Measurements from ENCODE around the gene CEP112. TPM values are rescaled to one million over a fixed set of nuclear protein-coding genes. Genes with fewer than 3 reads are reported as not detected.

CEP112 gene
- total and polyA plus RNA-seq, 2 donors (not counting 3 experiments of a cell fraction or from before 2014, with no cell fraction given) = 1.5 to 25.3 TPM

DNA sequence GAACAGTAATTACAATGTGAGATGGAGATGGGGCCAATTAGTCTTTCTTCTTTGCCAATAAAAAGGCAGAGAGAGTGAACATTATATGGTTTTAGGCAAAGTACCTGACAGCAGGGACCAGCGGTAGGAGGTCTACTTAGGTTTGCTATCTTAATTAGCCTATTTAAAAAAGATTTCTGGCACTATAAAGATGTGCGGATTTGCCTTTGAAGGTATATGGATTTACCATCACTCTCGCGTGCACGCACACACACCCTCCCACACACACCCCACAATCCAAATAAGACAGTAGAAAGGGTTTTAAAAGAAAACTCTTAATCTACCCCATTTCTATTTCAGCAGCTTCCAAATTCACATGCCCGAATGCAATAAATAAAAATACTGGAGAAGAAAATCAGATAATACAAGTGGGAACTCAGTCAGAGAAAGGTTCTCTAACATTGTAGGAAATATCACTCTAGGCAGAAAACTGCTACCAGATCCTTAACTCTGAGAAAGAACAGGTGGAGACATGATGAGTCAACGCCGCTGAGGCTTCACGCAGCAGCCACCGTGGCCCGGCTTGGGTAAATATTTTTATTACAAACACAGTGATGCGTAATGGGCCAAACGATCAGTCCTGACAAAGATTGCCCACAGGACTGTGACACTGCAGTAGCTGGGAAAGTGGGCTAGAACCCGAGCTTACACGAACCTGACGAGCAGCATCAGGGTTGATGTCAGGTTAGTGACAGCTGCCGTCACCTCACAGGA lies 563.9 kb downstream of the CEP112 start:
- FAIRE-seq (no peak), DNase-seq (ENCODE audit: low read depth, low spot score) (no peak)
- dilution Hi-C loops (cut with MboI; ENCODE audit: extremely low pct_ligation_motif_present, low sequenced_read_pairs) (no loop called here), intact Hi-C loops (cut with micrococcal nuclease) (no loop called here)
- POLR2A ChIA-PET = no interaction called here
- H3K9me3 ChIP-seq (replicated peaks; ENCODE audit: control insufficient read depth, insufficient read depth, low read length) = no peaks in the 10 kb centered on the region
- H3K9ac ChIP-seq (replicated peaks; ENCODE audit: extremely low read depth, insufficient read depth, low read length) = no peak overlapping the region
- no peaks in the 10 kb centered on the region for H3K9me1 ChIP-seq (replicated peaks; ENCODE audit: control insufficient read depth, extremely low read depth, insufficient read depth, low read length)
- H3K27ac ChIP-seq (ENCODE audit: insufficient read depth, low read depth, low read length) = no peak overlapping the region
- H3K27me3 ChIP-seq (ENCODE audit: control insufficient read depth in 2 of 2, insufficient read depth in 2 of 2, low read length in 2 of 2) = no peaks in the 10 kb centered on the region
- TF ChIP-seq POLR2AphosphoS5 (IDR thresholded peaks at IDR 0.05; ENCODE audit: insufficient read depth, low read depth, low read length) (no peak), JUN (IDR thresholded peaks at IDR 0.05; ENCODE audit: borderline replicate concordance, insufficient read depth, insufficient read length, low read depth) (no peak), FOS (IDR thresholded peaks at IDR 0.05; ENCODE audit: borderline replicate concordance, insufficient read depth, low read length) (no peak), GATA2 (IDR thresholded peaks at IDR 0.05; ENCODE audit: insufficient read depth, insufficient read length, low read depth, low read length) (no peak), EZH2 (IDR thresholded peaks at IDR 0.05; ENCODE audit: borderline replicate concordance, low read depth, low read length, severe bottlenecking) (no peak), MYC (IDR thresholded peaks at IDR 0.05; ENCODE audit: low read depth, low read length) (no peak), POLR2A (IDR thresholded peaks at IDR 0.05; ENCODE audit: low read depth, low read length) (no peak)
- TF ChIP-seq, protein P1, sequence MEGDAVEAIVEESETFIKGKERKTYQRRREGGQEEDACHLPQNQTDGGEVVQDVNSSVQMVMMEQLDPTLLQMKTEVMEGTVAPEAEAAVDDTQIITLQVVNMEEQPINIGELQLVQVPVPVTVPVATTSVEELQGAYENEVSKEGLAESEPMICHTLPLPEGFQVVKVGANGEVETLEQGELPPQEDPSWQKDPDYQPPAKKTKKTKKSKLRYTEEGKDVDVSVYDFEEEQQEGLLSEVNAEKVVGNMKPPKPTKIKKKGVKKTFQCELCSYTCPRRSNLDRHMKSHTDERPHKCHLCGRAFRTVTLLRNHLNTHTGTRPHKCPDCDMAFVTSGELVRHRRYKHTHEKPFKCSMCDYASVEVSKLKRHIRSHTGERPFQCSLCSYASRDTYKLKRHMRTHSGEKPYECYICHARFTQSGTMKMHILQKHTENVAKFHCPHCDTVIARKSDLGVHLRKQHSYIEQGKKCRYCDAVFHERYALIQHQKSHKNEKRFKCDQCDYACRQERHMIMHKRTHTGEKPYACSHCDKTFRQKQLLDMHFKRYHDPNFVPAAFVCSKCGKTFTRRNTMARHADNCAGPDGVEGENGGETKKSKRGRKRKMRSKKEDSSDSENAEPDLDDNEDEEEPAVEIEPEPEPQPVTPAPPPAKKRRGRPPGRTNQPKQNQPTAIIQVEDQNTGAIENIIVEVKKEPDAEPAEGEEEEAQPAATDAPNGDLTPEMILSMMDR (IDR thresholded peaks at IDR 0.05; ENCODE audit: extremely low read depth in 1 of 2, insufficient read depth in 1 of 2, low read depth in 1 of 2, low read length in 2 of 2) = no peak
- TF ChIP-seq, protein P2, sequence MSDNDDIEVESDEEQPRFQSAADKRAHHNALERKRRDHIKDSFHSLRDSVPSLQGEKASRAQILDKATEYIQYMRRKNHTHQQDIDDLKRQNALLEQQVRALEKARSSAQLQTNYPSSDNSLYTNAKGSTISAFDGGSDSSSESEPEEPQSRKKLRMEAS (IDR thresholded peaks at IDR 0.05; ENCODE audit: insufficient read depth, insufficient read length) = no peak
- H3K36me3 ChIP-seq (ENCODE audit: control insufficient read depth in 2 of 2, extremely low read depth in 1 of 2, insufficient read depth in 2 of 2, low read length in 2 of 2) = no peaks in the 10 kb centered on the region
- no peaks in the 10 kb centered on the region for H3K79me2 ChIP-seq (ENCODE audit: control insufficient read depth, insufficient read depth, low read length)
- no peak overlapping the region for H3K4me2 ChIP-seq (ENCODE audit: insufficient read depth, low read length)
- no peaks in the 10 kb centered on the region for H3K4me1 ChIP-seq (ENCODE audit: control insufficient read depth, extremely low read depth, insufficient read depth, low read length)
- no peaks in the 10 kb centered on the region for H4K20me1 ChIP-seq (replicated peaks; ENCODE audit: control insufficient read depth, extremely low read depth, insufficient read depth, low read length)
- no peak overlapping the region for H2AFZ ChIP-seq (ENCODE audit: low read depth, low read length)
- no TSS peak for BruUV-seq (replicated peaks)
- CTCF ChIA-PET = interaction anchor here (0.9 kb wide), 1 partner anchor 16 kb away, joined by 4 read pairs; no protein-coding TSS in a partner anchor
- no peak overlapping the region for H3K4me3 ChIP-seq (replicated peaks in 1 of 3; ENCODE audit: insufficient read depth in 1 of 3, low read depth in 1 of 3, low read length in 3 of 3)

Data from endothelial cell of umbilical vein (primary cell).